Prostate gland (tissue), 2 donors: Measurements from ENCODE around the gene LANCL1. TPM values are rescaled to one million over a fixed set of nuclear protein-coding genes. Genes with fewer than 3 reads are reported as not detected.
A peak's percentile ranks its signal among the peaks of the same experiment; 100 is the strongest.

Source experiments
- DNase-seq: peaks from one replicate; pipeline ENCODE4 v3.0.0-alpha.2; 2019; ENCODE audit warnings: low spot score
- H3K27ac ChIP-seq, 2 donors: fragments of 200-600 bp; sonication (generic); 2 replicates each; pipeline ENCODE4 v1.5.1; 2017 to 2019
- H3K27me3 ChIP-seq: fragments of 200-600 bp; sonication (generic); replicated peaks from 2 replicates; pipeline ENCODE4 v1.5.1; 2019; ENCODE audit not compliant: insufficient read depth
- H3K36me3 ChIP-seq, 2 donors: fragments of 200-600 bp; sonication (generic); 1 replicate in 1 of 2; 2 replicates in 1 of 2; pipeline versions ENCODE4 v1.5.1 to v1.8.1; 2017 to 2019
- H3K4me1 ChIP-seq: fragments of 200-600 bp; sonication (generic); replicated peaks from 2 replicates; pipeline ENCODE4 v1.5.1; 2019
- H3K4me3 ChIP-seq, 2 donors: fragments of 200-600 bp; sonication (generic); 2 replicates each; pipeline ENCODE4 v1.5.1; 2017 to 2019
- H3K9me3 ChIP-seq: fragments of 200-600 bp; sonication (generic); 2 replicates; pipeline ENCODE4 v1.5.1; 2017
- POLR2A ChIP-seq: fragments of 450-650 bp; IDR thresholded peaks from one replicate; pipeline ENCODE4 v1.6.1; 2016; ENCODE audit warnings: antibody characterized with exemption, mild to moderate bottlenecking
- POLR2AphosphoS5 ChIP-seq: sonication (generic); formaldehyde crosslinking; IDR thresholded peaks from one replicate; pipeline ENCODE4 v1.6.1; 2017; ENCODE audit warnings: antibody characterized with exemption
- WGBS: methylation state at CpG from one replicate; pipeline ENCODE4 v1.1.5; 2018; 5-methylcytosine and 5-hydroxymethylcytosine counted together
- intact Hi-C: fragments of 100-400 bp; cut with DNase I; formaldehyde crosslinking; loops from one replicate; pipeline ENCODE4 v1.14.2; 2022
- total RNA-seq, 2 donors: library from RNA; depleted of rRNA; stranded (reverse); fragments of >200 nt; gene quantifications; one replicate each; pipeline ENCODE4 v1.1.0, GENCODE V29; 2016
- TF ChIP-seq, protein P1 (sequence below), 4 experiments: fragments of 200-600 bp in 2 of 4; fragments of 450-650 bp in 2 of 4; sonication (generic) in 2 of 4; IDR thresholded peaks; 1 replicate in 3 of 4; 2 replicates in 1 of 4; pipeline ENCODE4 v1.5.1; 2016 to 2019; ENCODE audit warnings: antibody characterized with exemption in 4 of 4, mild to moderate bottlenecking in 2 of 4, moderate library complexity in 2 of 4

The LANCL1 gene, protein sequence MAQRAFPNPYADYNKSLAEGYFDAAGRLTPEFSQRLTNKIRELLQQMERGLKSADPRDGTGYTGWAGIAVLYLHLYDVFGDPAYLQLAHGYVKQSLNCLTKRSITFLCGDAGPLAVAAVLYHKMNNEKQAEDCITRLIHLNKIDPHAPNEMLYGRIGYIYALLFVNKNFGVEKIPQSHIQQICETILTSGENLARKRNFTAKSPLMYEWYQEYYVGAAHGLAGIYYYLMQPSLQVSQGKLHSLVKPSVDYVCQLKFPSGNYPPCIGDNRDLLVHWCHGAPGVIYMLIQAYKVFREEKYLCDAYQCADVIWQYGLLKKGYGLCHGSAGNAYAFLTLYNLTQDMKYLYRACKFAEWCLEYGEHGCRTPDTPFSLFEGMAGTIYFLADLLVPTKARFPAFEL
- total RNA-seq = 10 to 100 TPM; 48.2 to 50.1 TPM

DNA sequence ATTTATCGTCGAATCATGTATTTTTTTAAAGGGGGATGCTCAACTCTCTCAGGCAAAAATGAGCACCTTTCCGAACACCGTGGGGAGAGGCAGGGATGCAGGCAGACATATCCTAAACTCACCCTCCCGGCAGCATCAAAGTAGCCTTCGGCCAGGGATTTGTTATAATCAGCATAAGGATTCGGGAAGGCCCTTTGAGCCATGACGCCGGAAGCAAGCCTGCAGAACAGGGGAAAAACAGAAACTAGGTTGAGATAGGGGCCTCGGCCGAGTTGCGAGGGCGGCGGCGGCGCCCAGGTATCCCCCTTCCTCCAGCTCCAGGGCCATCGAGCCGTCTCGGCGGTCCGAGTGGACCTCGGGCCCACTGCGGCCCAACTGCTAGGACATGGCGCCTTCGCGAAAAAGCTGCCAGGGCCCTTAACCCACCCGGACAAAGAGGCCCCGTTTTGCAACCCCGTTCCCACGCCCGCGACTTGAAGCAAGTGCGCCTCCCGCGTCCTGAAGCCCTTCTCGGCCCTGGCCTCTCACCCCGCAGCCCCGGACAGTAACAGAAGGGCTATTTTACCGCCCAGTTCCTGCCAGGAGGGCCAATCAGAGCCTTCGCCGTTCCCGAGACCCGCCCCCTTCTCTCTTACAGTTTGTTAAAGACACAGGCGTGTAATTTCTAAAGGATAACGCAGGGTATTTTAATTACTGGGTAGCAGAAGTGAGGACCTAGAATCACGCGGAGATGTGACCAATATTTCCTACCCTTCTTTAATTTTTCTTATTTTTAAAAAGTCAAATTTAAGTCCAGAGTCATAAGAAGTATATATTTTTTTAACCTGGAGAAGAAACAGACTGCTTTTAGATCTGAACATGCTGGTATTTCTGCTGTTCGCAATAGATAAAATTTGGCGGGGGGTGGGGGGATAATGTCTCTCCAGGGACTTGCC lies at the start of gene LANCL1:
TSS of gene LANCL1 (minus strand) at position 566 of the 935 bp plus-strand sequence. CDS start at position 203, 363 bp downstream.
- Histone ChIP-seq H3K4me3 (peak within 1 kb of the TSS; percentile 52 to 69), H3K4me1 (no peaks in the 10 kb centered on the region), H3K27me3 (no peaks in the 10 kb centered on the region), H3K36me3 (no peaks in the 10 kb centered on the region), H3K9me3 (no peaks in the 10 kb centered on the region), H3K27ac (peak within 1 kb of the TSS; percentile 58 to 62)
- peak; percentile 88 for TF ChIP-seq POLR2AphosphoS5
- peak; percentile 72 for TF ChIP-seq POLR2A
- TF ChIP-seq, protein P1, sequence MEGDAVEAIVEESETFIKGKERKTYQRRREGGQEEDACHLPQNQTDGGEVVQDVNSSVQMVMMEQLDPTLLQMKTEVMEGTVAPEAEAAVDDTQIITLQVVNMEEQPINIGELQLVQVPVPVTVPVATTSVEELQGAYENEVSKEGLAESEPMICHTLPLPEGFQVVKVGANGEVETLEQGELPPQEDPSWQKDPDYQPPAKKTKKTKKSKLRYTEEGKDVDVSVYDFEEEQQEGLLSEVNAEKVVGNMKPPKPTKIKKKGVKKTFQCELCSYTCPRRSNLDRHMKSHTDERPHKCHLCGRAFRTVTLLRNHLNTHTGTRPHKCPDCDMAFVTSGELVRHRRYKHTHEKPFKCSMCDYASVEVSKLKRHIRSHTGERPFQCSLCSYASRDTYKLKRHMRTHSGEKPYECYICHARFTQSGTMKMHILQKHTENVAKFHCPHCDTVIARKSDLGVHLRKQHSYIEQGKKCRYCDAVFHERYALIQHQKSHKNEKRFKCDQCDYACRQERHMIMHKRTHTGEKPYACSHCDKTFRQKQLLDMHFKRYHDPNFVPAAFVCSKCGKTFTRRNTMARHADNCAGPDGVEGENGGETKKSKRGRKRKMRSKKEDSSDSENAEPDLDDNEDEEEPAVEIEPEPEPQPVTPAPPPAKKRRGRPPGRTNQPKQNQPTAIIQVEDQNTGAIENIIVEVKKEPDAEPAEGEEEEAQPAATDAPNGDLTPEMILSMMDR (IDR thresholded peaks at IDR 0.05) = peak in 1 of 4 experiments; percentile 7
- intact Hi-C loops = loop anchor here (5.0 kb wide), 1 partner anchor 309 kb away; no protein-coding TSS in a partner anchor
- peak; percentile 90 for DNase-seq
- under 1% methylated on average over 48 of the region's 49 CpGs for WGBS

DNA sequence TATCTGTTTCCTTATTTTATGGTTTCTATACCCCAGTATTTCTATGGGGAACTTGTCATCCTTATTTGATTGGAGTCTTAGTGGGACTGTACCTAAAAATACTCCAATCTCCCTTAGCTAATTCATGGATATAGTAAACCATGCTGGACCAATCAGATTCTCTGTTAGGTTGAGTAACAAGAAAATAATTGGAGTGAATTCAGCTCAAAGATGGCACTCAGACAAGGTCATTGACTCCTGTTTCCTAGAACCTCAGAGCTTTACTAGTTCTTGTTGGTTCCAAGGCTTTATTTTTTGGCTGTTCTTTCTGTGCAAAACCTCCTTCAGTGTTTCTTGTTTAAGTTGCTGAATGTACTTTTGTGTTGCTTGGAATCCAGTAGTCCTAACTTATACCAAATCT lies 48.0 kb upstream of the LANCL1 start:
- TF ChIP-seq POLR2A = no peak
- TF ChIP-seq, protein P1 (IDR thresholded peaks at IDR 0.05) = no peak
- no peak for TF ChIP-seq POLR2AphosphoS5
- DNase-seq = no peak

DNA sequence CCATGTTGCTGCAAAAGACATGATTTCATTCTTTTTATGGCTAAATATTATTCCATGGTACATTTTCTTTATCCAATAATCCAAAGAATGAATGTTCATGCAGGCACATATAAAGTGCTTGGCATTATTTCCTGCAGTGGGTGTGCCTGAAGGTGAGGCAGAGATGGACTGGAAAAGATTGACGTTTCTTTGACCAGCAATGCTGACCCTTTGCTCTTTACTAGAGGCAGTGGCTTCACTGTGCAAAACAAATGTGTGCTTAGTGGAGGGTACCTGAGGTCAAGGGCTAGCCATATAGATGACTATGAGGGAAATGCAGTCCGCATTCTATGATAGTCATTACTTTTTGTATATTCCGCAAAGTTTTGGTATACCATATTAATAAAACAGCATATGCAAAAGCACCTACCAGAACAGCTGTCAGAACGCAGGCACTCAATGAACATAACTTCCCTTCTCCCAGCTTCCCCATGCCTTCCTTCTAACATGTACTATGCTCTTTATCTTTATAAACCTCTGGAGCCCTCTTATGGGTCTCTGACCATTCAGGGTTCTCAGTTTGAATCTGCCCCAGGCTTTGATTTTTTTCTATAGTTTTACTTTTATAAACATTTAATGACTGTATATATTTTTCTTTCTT lies 47.2 kb upstream of the LANCL1 start:
- intact Hi-C loops = no loop called here
- DNase-seq = no peak

More for the DNA sequence above, 48.0 kb upstream of the LANCL1 start:
- intact Hi-C loops = no loop called here
- Histone ChIP-seq H3K4me3 (no peak overlapping the region), H3K27me3 (no peaks in the 10 kb centered on the region), H3K4me1 (no peaks in the 10 kb centered on the region), H3K27ac (no peak overlapping the region), H3K9me3 (no peaks in the 10 kb centered on the region), H3K36me3 (no peaks in the 10 kb centered on the region)

DNA sequence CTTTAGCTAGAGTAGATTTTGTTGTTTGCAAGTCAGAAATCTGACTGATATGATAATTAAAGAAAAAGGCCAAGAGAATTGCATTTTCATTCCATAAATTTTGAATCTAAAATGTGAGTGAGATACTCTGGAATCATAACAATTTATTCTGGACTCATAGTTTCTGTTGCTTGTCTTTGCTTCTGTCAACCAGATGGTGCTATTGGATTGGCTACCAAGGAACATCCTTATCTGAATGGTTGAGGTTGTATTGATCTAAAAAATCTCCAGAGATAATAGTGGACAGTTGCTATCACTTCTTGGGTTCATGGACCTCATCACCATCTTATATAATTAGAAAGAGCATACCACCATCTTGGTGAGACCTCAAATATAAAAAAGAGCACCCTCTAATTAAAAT lies 45.8 kb upstream of the LANCL1 start:
- Histone ChIP-seq H3K4me3 (no peak overlapping the region), H3K27ac (no peak overlapping the region), H3K4me1 (no peaks in the 10 kb centered on the region), H3K27me3 (no peaks in the 10 kb centered on the region), H3K36me3 (no peaks in the 10 kb centered on the region), H3K9me3 (no peaks in the 10 kb centered on the region)
- intact Hi-C loops = no loop called here
- TF ChIP-seq, protein P1 (IDR thresholded peaks at IDR 0.05) = no peak
- TF ChIP-seq POLR2A (no peak), POLR2AphosphoS5 (no peak)
- DNase-seq = no peak

More for the DNA sequence above, 47.2 kb upstream of the LANCL1 start:
- Histone ChIP-seq H3K27me3 (no peaks in the 10 kb centered on the region), H3K9me3 (no peaks in the 10 kb centered on the region), H3K27ac (no peak overlapping the region), H3K4me1 (no peaks in the 10 kb centered on the region), H3K36me3 (no peaks in the 10 kb centered on the region), H3K4me3 (no peak overlapping the region)
- TF ChIP-seq, protein P1 (IDR thresholded peaks at IDR 0.05) = no peak
- TF ChIP-seq POLR2AphosphoS5 = no peak
- TF ChIP-seq POLR2A = no peak
- 82% methylated on average over 4 of the region's 4 CpGs for WGBS
